ENCODE measurements around the gene FAM3C. TPM values are rescaled to one million over a fixed set of nuclear protein-coding genes. Genes with fewer than 3 reads are reported as not detected.

FAM3C gene
- total RNA-seq, 1 donor from 2014 or later, result 110 TPM

GRCh38 chr7:121411597-121411979, 15.5 kb upstream of the FAM3C start:
- FAIRE-seq, result no peak

DNA sequence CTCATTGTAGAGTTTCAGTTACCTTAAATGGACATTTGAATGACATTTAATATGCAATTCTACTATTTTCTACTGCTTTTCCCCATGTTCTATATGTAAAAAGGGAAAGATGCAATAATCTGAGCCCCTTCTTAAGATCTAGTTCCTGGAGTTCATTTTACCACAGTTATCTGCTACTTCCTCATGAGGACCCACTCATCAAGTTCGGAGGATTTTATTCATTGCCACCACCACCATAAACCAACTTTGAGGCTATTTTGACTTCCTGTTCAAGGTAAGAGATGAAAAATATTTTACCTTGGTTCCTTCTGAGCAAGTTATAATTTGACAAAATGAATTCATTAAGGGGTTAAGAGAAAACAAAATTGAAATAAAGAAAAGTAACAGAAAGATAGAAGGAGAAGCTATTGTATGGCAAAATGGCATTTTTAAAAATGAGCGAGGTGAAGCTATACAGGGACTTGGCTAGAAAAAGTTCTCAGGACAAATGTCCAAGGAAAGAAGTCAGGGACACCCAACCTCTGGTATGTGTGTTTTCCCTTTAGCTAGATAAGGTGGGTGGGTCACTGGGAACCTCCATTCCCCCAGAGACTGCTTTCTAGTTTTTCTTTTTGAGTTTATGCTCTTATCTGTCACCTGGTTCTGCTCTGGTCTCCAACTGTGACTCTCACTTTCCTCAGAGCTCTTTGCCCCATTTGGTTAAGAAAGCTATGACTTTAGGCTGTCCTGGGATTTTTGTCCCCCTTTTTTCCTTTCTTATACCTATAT, 14.9 kb upstream of the FAM3C start:
- DNase-seq (ENCODE audit: low spot score in 2 of 2), result no peak
- no peak for FAIRE-seq

More at GRCh38 chr7:121411597-121411979, 15.5 kb upstream of the FAM3C start:
- DNase-seq (ENCODE audit: low spot score in 2 of 2), result no peak

DNA sequence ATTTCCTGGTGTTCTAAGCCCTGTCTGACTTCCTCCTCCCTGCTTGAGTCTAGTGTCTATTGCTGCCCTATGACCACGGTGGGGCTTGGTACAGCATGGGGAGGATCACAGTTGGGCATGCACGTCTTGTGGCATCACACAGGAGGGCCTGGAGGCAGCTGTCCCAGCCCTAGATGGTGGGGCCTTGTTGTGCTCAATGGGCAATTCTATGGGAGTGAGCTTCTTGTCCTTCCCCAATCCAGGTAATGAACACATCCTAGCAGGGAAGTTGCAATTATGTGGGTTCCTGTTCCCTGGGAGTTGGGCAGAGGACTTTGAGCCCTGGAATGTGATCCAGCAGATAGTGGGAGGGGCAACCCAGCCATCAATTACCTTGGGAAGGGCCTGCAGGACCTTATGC, 10.8 kb upstream of the FAM3C start:
- DNase-seq (ENCODE audit: low spot score in 2 of 2) (no peak), FAIRE-seq (no peak)

DNA sequence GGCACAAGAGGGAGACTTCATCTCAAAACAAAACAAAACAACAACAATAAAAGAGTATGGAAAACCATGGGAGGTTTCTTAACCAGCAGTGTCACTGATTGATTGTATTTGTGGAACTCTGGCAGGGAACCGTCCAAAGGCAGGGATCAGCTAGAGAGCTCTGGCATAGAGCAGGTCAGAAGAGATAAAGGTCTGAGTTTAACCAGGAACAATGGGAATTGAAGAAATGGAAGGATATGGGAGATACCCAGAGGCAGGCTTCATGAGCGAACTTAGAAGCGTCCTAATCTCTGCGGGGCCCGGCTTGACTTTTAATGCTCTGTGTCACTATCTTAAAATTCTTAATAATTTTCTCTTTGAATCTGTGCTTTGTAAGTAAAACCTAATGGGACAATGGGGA, 10.4 kb upstream of the FAM3C start:
- DNase-seq (ENCODE audit: low spot score in 2 of 2) (no peak), FAIRE-seq (no peak)

DNA sequence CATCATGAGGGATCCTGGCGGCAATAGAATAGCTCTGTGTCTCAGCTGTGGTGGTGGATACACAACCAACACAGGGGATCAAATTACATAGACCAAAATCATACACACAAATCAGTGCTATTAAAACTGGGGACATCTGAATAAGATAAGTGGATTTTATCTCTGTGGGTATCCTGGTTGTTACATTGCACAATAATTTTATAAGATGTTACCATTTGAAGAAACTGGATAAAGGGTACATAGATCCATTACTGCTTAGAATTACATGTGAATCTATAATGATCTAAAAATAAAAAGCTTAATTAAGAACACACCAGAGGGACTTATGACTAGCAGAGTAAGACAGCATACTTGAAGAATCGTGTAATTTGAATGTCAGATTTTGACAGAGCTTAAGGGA, 8.2 kb upstream of the FAM3C start:
- DNase-seq (ENCODE audit: low spot score in 2 of 2) (no peak), FAIRE-seq (no peak)

DNA sequence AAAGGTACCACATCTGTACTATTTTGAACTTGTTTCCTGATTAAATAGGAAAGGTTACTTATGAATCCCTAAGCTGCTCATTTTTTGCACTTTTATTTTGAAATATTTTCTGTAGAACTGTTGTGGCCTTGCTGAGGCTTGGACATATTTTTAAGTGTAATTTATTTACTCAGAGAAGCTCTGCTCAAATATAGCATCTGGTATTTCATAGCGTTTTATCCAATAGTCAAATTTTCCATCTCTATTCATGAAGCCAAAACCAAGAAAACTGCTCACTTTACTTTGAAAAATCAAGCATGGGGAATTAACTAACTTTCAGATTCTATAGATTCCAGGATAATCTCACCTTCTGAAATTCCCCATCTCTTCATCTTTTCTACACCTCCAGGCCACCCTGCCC, 6.6 kb upstream of the FAM3C start:
- FAIRE-seq, result no peak
- no peak for DNase-seq (ENCODE audit: low spot score in 2 of 2)

DNA sequence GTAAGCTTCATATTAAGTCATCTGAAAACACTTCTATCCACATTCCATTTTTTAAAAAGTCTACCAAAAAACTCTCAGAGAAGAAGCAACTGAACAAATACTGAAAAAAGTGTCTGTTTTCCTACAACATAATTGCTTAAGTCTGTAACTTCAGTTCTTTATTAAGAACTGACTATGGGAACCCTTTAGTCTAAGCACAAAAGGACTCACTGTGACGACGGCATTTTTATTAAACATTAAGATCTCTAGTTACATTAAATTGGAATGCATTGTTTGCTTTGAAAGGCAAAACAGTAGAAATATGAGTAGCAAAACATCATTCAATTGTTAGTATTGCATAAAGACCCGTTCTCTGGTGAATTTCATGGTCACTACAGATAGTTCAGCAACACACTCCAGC, 5.8 kb upstream of the FAM3C start:
- FAIRE-seq (no peak), DNase-seq (ENCODE audit: low spot score in 2 of 2) (no peak)

GRCh38 chr7:121398246-121398645, 2.1 kb upstream of the FAM3C start:
- no peak for DNase-seq (ENCODE audit: low spot score in 2 of 2)
- FAIRE-seq, result no peak

DNA sequence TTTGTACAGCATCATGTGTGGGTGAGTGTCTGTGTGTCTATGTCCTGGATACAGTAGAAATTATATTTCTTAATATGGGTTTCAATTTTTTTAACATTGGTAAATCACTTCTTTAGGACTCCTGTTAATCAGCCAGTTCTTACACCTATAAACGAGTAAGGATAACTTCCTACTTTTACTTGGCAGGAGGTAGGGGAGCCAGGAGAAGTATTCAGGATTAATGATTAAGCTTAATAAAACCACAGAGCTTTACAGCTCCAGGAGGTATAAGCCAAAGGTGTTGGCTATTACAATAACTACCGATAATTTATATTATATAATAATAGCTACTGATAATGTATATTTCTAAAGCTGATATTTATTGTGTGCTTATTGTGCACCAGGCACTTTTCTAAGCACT, 1.7 kb upstream of the FAM3C start:
- no peak for FAIRE-seq
- no peak for DNase-seq (ENCODE audit: low spot score in 2 of 2)

GRCh38 chr7:121397361-121397760, 1.3 kb upstream of the FAM3C start:
- FAIRE-seq, result no peak

GRCh38 chr7:121395494-121395960, 581 bp downstream of the FAM3C start:
- DNase-seq (ENCODE audit: low spot score in 2 of 2) (peak; percentile 6 to 25), FAIRE-seq (no peak)

More at GRCh38 chr7:121397361-121397760, 1.3 kb upstream of the FAM3C start:
- DNase-seq (ENCODE audit: low spot score in 2 of 2), result no peak

GRCh38 chr7:121394709-121395140, 1.4 kb downstream of the FAM3C start:
- no peak for DNase-seq (ENCODE audit: low spot score in 2 of 2)
- no peak for FAIRE-seq

DNA sequence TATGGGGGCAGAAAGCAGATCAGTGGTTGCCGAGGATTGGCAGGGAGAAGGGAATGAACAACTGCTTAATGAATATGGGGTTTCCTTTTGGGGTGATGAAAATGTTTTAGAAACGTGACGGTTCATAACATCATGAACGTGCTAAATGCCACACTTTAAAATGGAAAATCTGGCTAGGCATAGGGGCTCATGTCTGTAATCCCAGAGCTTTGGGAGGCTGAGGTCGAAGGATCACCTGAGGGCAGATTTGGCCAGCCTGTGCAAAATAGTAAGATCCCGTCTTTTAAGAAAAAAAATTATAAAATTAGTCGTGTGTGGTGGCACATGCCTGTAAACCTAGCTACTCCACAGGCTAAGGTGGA, 3.1 kb downstream of the FAM3C start:
- no peak for FAIRE-seq

GRCh38 chr7:121392277-121393004, 3.7 kb downstream of the FAM3C start:
- FAIRE-seq, result no peak

More for the DNA sequence above, 3.1 kb downstream of the FAM3C start:
- DNase-seq (ENCODE audit: low spot score in 2 of 2), result no peak

GRCh38 chr7:121391686-121392085, 4.4 kb downstream of the FAM3C start:
- DNase-seq (ENCODE audit: low spot score in 2 of 2) (no peak), FAIRE-seq (no peak)

More at GRCh38 chr7:121392277-121393004, 3.7 kb downstream of the FAM3C start:
- DNase-seq (ENCODE audit: low spot score in 2 of 2), result no peak

- DNase-seq (ENCODE audit: low spot score in 2 of 2) (no peak), FAIRE-seq (no peak)
These were observed 5.5 kb downstream of the FAM3C start for GRCh38 chr7:121390617-121391016.

DNA sequence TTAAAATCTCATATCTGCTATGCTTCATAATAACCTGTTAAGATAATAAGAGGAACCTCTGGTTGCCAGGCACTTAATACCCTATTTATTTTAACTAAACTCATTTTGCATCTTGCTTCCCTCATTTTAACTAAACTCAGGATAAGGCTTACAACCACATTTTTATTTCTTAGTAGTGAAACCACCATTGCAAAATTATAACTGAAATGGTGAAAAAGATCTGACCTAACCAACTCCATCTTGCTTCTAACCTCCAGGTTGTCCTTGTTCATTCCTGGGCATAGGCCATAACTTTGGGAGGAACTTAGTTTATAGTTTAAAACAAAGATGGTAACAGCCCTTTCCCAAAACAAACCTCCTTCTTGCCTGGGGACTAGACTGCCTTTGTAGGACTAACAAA, 6.0 kb downstream of the FAM3C start:
- no peak for DNase-seq (ENCODE audit: low spot score in 2 of 2)
- no peak for FAIRE-seq

- DNase-seq (ENCODE audit: low spot score in 2 of 2), result no peak
These were observed 7.2 kb downstream of the FAM3C start for GRCh38 chr7:121388950-121389349.

DNA sequence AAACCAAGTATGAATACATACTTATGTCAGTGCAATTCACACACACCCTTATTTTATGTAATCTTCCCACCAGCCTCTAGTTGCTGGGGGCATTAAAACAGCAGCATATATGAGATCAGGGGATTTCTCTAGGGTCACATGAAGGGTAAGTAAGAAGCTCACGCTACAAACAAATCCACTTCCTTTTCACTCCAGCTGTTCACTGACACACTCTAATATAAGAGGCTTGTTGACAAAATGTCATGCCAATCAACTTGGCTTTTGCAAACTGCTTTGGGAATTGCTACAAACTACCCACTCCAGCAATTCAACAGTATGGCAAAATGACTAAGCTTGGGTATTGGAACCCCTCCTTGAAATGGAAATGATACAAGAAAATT, 10.3 kb downstream of the FAM3C start:
- no peak for DNase-seq (ENCODE audit: low spot score in 2 of 2)
- no peak for FAIRE-seq

More at GRCh38 chr7:121388950-121389349, 7.2 kb downstream of the FAM3C start:
- FAIRE-seq, result no peak

DNA sequence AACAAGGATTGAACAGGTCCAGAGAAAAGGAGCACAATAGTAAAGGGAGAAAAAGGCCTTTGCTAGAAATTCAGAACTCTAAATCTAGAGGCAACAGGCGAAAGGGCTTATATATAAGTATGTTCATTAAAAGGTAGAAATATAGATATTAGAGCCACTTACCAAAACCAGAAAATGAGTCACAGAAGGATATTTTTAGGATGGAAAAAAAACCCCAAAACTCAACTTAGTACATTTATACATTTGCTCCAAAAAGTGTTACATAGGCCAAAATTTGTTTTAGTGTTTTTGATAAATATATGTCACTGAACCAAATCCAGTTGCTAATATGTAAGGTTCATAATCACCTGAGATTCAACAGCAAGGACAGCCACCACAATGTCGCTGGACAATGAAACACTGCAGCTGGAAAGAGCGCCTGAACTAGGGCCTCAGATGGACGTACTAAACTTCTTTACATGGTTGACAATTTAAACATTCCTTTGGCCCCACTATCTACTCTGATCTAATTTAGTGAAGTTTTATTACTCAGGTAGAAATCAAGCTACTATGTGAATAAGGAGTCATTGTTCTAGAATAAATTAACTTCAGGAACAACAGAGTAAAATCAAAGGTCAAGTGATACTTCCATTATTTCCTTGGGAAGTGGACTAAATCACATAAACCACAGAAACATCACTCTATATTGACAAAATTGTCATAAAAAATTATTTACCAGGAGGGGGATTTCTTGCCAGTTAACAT, 10.9 kb downstream of the FAM3C start:
- DNase-seq (ENCODE audit: low spot score in 2 of 2), result no peak
- no peak for FAIRE-seq

- FAIRE-seq, result no peak
- no peak for DNase-seq (ENCODE audit: low spot score in 2 of 2)
These were observed 11.8 kb downstream of the FAM3C start for GRCh38 chr7:121384265-121384664.

Data from frontal cortex (tissue), 4 donors.